Measurements from ENCODE around the gene TCF15.

Gene TCF15

DNA sequence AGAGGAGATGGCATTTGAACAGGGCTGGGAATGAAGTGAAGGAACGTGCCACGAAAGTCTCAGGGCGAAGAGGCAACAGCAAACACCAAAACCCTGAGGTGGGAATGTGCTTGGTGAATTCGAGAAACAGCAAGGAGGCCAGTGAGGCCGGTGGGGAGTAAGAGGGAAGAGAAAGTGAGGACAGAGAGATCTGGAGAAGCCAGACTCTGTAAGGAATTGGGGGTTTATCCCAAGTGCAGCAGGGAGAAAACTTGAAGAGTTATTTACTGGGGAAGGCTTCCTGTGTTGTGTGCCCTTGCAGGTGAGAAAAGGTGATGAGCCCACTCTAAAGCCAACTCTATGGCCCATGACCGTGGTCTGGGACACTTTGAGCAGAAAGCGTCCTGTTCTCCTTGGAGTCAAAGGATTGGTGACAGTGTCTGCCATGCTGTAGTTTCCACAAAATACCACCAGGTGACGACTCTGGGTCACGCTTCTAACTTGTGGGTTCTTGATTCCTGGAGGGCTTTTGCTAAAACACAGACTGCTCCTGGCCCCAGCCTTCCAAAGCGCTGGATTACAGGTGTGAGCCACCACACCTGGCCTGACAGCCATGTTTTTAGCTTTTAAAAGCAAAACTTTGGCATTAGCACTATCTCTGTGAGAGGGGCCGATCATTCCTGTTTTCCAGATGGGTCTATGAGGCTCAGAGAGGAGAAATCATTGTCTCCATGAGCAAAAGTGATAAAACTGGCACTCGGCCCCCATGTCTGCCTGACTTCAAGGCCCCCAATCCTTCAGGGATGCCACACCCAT, 48.5 kb downstream of the TCF15 start:
- TF ChIP-seq, protein P1, sequence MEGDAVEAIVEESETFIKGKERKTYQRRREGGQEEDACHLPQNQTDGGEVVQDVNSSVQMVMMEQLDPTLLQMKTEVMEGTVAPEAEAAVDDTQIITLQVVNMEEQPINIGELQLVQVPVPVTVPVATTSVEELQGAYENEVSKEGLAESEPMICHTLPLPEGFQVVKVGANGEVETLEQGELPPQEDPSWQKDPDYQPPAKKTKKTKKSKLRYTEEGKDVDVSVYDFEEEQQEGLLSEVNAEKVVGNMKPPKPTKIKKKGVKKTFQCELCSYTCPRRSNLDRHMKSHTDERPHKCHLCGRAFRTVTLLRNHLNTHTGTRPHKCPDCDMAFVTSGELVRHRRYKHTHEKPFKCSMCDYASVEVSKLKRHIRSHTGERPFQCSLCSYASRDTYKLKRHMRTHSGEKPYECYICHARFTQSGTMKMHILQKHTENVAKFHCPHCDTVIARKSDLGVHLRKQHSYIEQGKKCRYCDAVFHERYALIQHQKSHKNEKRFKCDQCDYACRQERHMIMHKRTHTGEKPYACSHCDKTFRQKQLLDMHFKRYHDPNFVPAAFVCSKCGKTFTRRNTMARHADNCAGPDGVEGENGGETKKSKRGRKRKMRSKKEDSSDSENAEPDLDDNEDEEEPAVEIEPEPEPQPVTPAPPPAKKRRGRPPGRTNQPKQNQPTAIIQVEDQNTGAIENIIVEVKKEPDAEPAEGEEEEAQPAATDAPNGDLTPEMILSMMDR (conservative IDR thresholded peaks at IDR 0.05) = peak; percentile 99
- no peak overlapping the region for H3K27ac ChIP-seq

DNA sequence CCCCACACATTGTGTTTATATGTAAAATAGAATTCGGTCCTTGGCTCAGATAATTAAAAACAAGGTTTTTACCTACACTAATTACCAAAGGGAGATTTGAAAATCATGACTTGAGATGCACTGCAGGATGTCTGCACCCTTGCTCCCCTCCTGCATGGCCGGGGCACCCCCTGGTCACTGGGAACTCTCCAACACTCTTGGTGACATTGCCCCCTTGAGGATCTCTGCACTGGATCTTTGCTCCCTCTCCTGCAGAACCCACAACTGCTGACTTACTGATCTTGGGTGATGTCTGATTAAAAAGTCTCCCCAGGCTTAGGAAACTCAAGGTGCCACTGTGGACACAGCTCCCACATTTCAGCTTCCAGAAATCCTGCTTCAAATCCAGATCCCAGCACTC, 49.4 kb downstream of the TCF15 start:
- TF ChIP-seq, protein P1 (conservative IDR thresholded peaks at IDR 0.05) = no peak; the same call in 1 of the 2 replicates
- H3K27ac ChIP-seq = no peak overlapping the region

DNA sequence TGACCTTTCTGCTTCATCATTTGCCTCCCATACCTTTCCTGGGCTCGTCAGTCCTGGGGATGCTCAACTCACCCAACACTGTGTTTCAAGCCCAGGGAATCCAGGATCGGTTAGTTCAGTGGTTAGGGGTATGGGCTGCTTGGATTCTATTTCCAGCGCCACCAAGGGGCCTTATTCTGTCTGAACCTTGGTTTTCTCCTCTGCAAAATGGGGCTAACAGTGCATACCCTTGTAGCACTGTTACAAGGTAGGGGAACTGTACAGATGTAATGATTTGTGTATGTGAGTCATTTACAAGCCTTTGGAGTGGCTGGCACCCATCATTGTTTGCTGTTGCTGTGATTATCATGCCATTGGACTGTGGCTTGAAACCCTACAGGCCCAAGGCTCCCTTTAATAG, 52.0 kb downstream of the TCF15 start:
- H3K27ac ChIP-seq = no peak overlapping the region
- TF ChIP-seq, protein P1 (conservative IDR thresholded peaks at IDR 0.05) = no peak

- H3K27ac ChIP-seq = no peak overlapping the region
- TF ChIP-seq, protein P1 (conservative IDR thresholded peaks at IDR 0.05) = no peak
These were observed 53.1 kb downstream of the TCF15 start for GRCh38 chr20:556984-557383.

DNA sequence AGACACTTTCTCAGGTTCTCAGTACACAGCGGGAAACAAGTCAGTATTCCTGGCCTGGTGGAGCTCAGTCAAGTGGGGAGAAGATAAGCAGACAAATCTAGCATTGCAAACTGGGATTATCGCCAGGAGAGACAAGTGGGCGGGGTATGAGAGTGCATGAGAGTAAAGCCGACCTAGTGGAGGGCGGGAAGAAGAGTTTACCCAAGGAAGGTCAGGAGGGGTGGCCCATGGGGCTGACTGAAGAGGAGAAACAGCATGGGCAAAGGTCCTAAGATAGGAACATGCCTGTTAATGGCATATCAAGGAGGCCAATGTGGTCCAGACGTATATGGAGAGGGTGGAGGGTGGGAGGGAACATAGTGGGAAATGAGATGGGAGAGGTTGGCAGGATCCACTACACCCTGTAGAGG, 54.1 kb downstream of the TCF15 start:
- 0 out of 2 replicates have a peak overlapping the region, but pooled peaks have one; percentile 11 for H3K27ac ChIP-seq
- TF ChIP-seq, protein P1 (conservative IDR thresholded peaks at IDR 0.05) = no peak
